GM12878 (cell line): ENCODE measurements around the gene BBS9. TPM values are rescaled to one million over a fixed set of nuclear protein-coding genes. Genes with fewer than 3 reads are reported as not detected.

ENCODE experiments used
- ATAC-seq: fragments of 200-7000 bp; cut with Tn5 transposase; 3 replicates; pipeline ENCODE4 v1.9.1; 2020; ENCODE audit warnings: mild to moderate bottlenecking, moderate library complexity
- BruUV-seq: library from RNA; stranded (reverse); fragments of 400-500 nt; replicated peaks from 2 replicates; lab custom pipeline; 2021; lab: Mats Ljungman, UMichigan
- CTCF ChIA-PET: fragments of 300-600 bp; sonication (Branson Sonifier 250); formaldehyde crosslinking; extraction: SDS; loops from one replicate; lab custom pipeline; 2021; ENCODE audit warnings: inconsistent platforms; lab: Yijun Ruan, JAX
- POLR2A ChIA-PET: fragments of 350-600 bp; formaldehyde crosslinking; extraction: SDS; loops from one replicate; lab custom pipeline; 2021; ENCODE audit warnings: inconsistent platforms; lab: Charles Lee
- RAD21 ChIA-PET: fragments of 300-600 bp; sonication (Branson Sonifier 250); formaldehyde crosslinking; loops from one replicate; lab custom pipeline; 2023; ENCODE audit warnings: antibody characterized with exemption; ENCODE audit not compliant: unreplicated experiment; lab: Charles Lee
- SMC1A ChIA-PET: fragments of 300-600 bp; sonication (Branson Sonifier 250); formaldehyde crosslinking; loops from one replicate; lab custom pipeline; 2023; ENCODE audit not compliant: unreplicated experiment, uncharacterized antibody; lab: Charles Lee
- DNase-seq: peaks from one replicate; pipeline ENCODE4 v3.0.0-alpha.2; 2011; ENCODE audit warnings: low read depth, low spot score
- FAIRE-seq: peaks from 3 replicates; lab custom pipeline; 2011; peaks lifted over from hg19 to GRCh38; lab: Jason Lieb, UNC
- H2AFZ ChIP-seq: 2 replicates; pipeline ENCODE4 v1.6.0; 2011; ENCODE audit warnings: low read depth, low read length, control low read depth; ENCODE audit not compliant: control insufficient read depth
- H3K27ac ChIP-seq: 2 replicates; pipeline ENCODE4 v1.5.1; 2011; ENCODE audit warnings: control low read depth; ENCODE audit not compliant: control insufficient read depth, insufficient read depth
- H3K27me3 ChIP-seq, 2 experiments: replicated peaks in 1 of 2; 2 replicates each; pipeline versions ENCODE4 v1.6.0 to v1.6.1; 2011; ENCODE audit warnings: low read length in 1 of 2; ENCODE audit not compliant: control insufficient read depth in 2 of 2, insufficient read depth in 2 of 2
- H3K36me3 ChIP-seq, 2 experiments: 2 replicates each; pipeline ENCODE4 v1.5.1; 2011; ENCODE audit warnings: low read length in 1 of 2; ENCODE audit not compliant: control insufficient read depth in 2 of 2, insufficient read depth in 2 of 2
- H3K4me1 ChIP-seq: 2 replicates; pipeline ENCODE4 v1.6.1; 2011; ENCODE audit warnings: mild to moderate bottlenecking, low read length, moderate library complexity, mixed read lengths; ENCODE audit not compliant: control insufficient read depth, insufficient read depth
- H3K4me2 ChIP-seq: 2 replicates; pipeline ENCODE4 v1.6.0; 2011; ENCODE audit warnings: control low read depth; ENCODE audit not compliant: control insufficient read depth, insufficient read depth
- H3K4me3 ChIP-seq: fragments of 200-600 bp; sonication (generic); 2 replicates; pipeline ENCODE4 v1.5.1; 2016
- H3K79me2 ChIP-seq: 2 replicates; pipeline ENCODE4 v1.6.0; 2011; ENCODE audit warnings: low read length; ENCODE audit not compliant: control insufficient read depth, insufficient read depth
- H3K9ac ChIP-seq: 2 replicates; pipeline ENCODE4 v1.8.0; 2011; ENCODE audit warnings: low read length, control low read depth, mixed read lengths; ENCODE audit not compliant: control insufficient read depth, insufficient read depth
- H3K9me3 ChIP-seq: replicated peaks from 3 replicates; pipeline ENCODE4 v1.5.1; 2011; ENCODE audit warnings: mild to moderate bottlenecking, low read length; ENCODE audit not compliant: control insufficient read depth, insufficient read depth
- H4K20me1 ChIP-seq: 2 replicates; pipeline ENCODE4 v1.6.0; 2011; ENCODE audit not compliant: control insufficient read depth, insufficient read depth
- ATF7 ChIP-seq: fragments of 450-650 bp; IDR thresholded peaks from 2 replicates; pipeline ENCODE4 v1.6.1; 2016; ENCODE audit warnings: low read depth, mild to moderate bottlenecking
- BCLAF1 ChIP-seq: fragments of 450-650 bp; IDR thresholded peaks from 2 replicates; pipeline ENCODE4 v1.6.1; 2017; ENCODE audit warnings: antibody characterized with exemption, mild to moderate bottlenecking, moderate library complexity
- BHLHE40 ChIP-seq, 2 experiments: fragments of 450-650 bp in 1 of 2; IDR thresholded peaks; 2 replicates each; pipeline ENCODE4 v1.6.1; 2011 to 2017; ENCODE audit warnings: low read depth in 2 of 2, borderline replicate concordance in 1 of 2, improper control_type of control experiment in 1 of 2, low read length in 1 of 2, mild to moderate bottlenecking in 1 of 2
- CTCF ChIP-seq, 3 experiments: IDR thresholded peaks in 2 of 3; conservative IDR thresholded peaks in 1 of 3; 2 replicates each; pipeline ENCODE4 v1.5.1; 2011; ENCODE audit warnings: low read depth in 3 of 3, low read length in 3 of 3, mild to moderate bottlenecking in 3 of 3, control low read depth in 2 of 3, moderate library complexity in 2 of 3, inconsistent platforms in 1 of 3, mixed read lengths in 1 of 3; ENCODE audit not compliant: control insufficient read depth in 2 of 3, insufficient read depth in 1 of 3; ENCODE audit errors: extremely low read depth in 1 of 3
- FOXK2 ChIP-seq: fragments of 450-650 bp; IDR thresholded peaks from 2 replicates; pipeline ENCODE4 v1.6.1; 2017; ENCODE audit warnings: mild to moderate bottlenecking, moderate library complexity
- LARP7 ChIP-seq: fragments of 450-650 bp; IDR thresholded peaks from 2 replicates; pipeline ENCODE4 v1.6.1; 2017; ENCODE audit warnings: mild to moderate bottlenecking
- RELB ChIP-seq: fragments of 450-650 bp; IDR thresholded peaks from 2 replicates; pipeline ENCODE4 v1.6.1; 2017; ENCODE audit warnings: low read depth, mild to moderate bottlenecking, moderate library complexity
- SIX5 ChIP-seq: IDR thresholded peaks from 2 replicates; pipeline ENCODE4 v1.6.1; 2011; ENCODE audit warnings: mild to moderate bottlenecking, low read depth, low read length, moderate library complexity; ENCODE audit not compliant: severe bottlenecking
- SMAD5 ChIP-seq: IDR thresholded peaks from 2 replicates; pipeline ENCODE4 v1.6.1; 2016; ENCODE audit warnings: antibody characterized with exemption, low read depth
- SMC3 ChIP-seq: IDR thresholded peaks from 2 replicates; pipeline ENCODE4 v1.6.1; 2011; ENCODE audit warnings: low read length, improper control_type of control experiment, borderline replicate concordance
- ZBED1 ChIP-seq: IDR thresholded peaks from 2 replicates; pipeline ENCODE4 v1.6.1; 2016; ENCODE audit warnings: borderline replicate concordance
- WGBS: methylation state at CpG from one replicate; pipeline ENCODE4 v1.1.6; 2016; ENCODE audit warnings: low lambda C conversion rate; ENCODE audit not compliant: insufficient replicate concordance, insufficient coverage; ENCODE audit errors: missing lambda C conversion rate; 5-methylcytosine and 5-hydroxymethylcytosine counted together
- in situ Hi-C: fragments of 300-500 bp; cut with MboI; formaldehyde crosslinking; loops from 9 replicates; pipeline ENCODE4 v1.14.3; 2018; ENCODE audit warnings: mixed read lengths
- intact Hi-C: fragments of 100-400 bp; cut with micrococcal nuclease; formaldehyde crosslinking; loops from one replicate; pipeline ENCODE4 v1.14.2; 2022; ENCODE audit not compliant: unreplicated experiment
- polyA plus RNA-seq, 11 experiments: library from polyadenylated mRNA; depleted of rRNA in 4 of 11; unstranded in 6 of 11; stranded (reverse) in 5 of 11; fragments of >200 nt; fragmentation: Nextera tagmentation in 4 of 11; fragmentation: Illumina TruSeq in 1 of 11; extraction: Ambion mirVana in 4 of 11; extraction: Trizol in 1 of 11; gene quantifications; 1 replicate in 1 of 11; 2 replicates in 10 of 11; pipeline versions ENCODE4 v1.2.1 to v1.2.3, GENCODE V29; 2011 to 2016; ENCODE audit warnings: inconsistent platforms in 2 of 11, missing spikeins in 2 of 11, low read depth in 1 of 11
- total RNA-seq, 4 experiments: library from RNA; depleted of rRNA in 3 of 4; stranded (reverse); fragments of >200 nt in 3 of 4; fragmentation: Illumina TruSeq in 1 of 4; extraction: Trizol in 1 of 4; gene quantifications; 2 replicates each; pipeline versions ENCODE4 v1.2.1 to v1.2.3, GENCODE V29; 2013 to 2021

BBS9 gene
- total and polyA plus RNA-seq, 10 of the 15 experiments (the other 5 are each of a cell fraction or from before 2014, with no cell fraction given): 1.2 to 5.6 (median 2.3) TPM

- TF ChIP-seq BCLAF1 (no peak), ATF7 (no peak)
- TF ChIP-seq, all 136 proteins: peak for 0
These were observed 55.5 kb downstream of the BBS9 start (continued) for GRCh38 chr7:33184828-33185227.

- H2AFZ ChIP-seq: no peak overlapping the region
- H3K4me2 ChIP-seq: no peak overlapping the region
- H3K9me3 ChIP-seq: no peaks in the 10 kb centered on the region
- DNase-seq: no peak
- ChIA-PET CTCF (interaction anchor here (0.7 to 4.1 kb wide), 21 partner anchors 9 to 1413 kb away, joined by 3 to 49 read pairs (median 4); no protein-coding TSS in a partner anchor), RAD21 (interaction anchor here (1.0 to 1.6 kb wide), 3 partner anchors 9 to 747 kb away, joined by 3 to 11 read pairs (median 3); no protein-coding TSS in a partner anchor), SMC1A (interaction anchor here (1.0 to 1.9 kb wide), 5 partner anchors 10 to 708 kb away, joined by 3 to 8 read pairs (median 4); no protein-coding TSS in a partner anchor), POLR2A (no interaction called here)
- H4K20me1 ChIP-seq: no peaks in the 10 kb centered on the region
- H3K4me3 ChIP-seq: no peak overlapping the region
- H3K36me3 ChIP-seq: no peaks in the 10 kb centered on the region
- peak; percentile 87 for FAIRE-seq
- H3K9ac ChIP-seq: no peak overlapping the region
- in situ Hi-C loops: no loop called here
- no peaks in the 10 kb centered on the region for H3K27me3 ChIP-seq
- 59% methylated on average over 3 of the region's 3 CpGs for WGBS
- peak; percentile 84 for ATAC-seq
- BruUV-seq: no TSS peak
- intact Hi-C loops: loop anchor here (2.0 to 5.0 kb wide), 4 partner anchors 237 to 747 kb away; no protein-coding TSS in a partner anchor
- no peaks in the 10 kb centered on the region for H3K4me1 ChIP-seq
- H3K79me2 ChIP-seq: no peaks in the 10 kb centered on the region
- H3K27ac ChIP-seq: no peak overlapping the region
- TF ChIP-seq SMAD5 (no peak), BHLHE40 (IDR thresholded peaks at IDR 0.05; ENCODE audit: borderline replicate concordance in 1 of 2, low read depth in 2 of 2, low read length in 1 of 2) (no peak), CTCF (IDR thresholded peaks at IDR 0.05 in 2 of 3, conservative IDR thresholded peaks at IDR 0.05 in 1 of 3; ENCODE audit: control insufficient read depth in 2 of 3, extremely low read depth in 1 of 3, insufficient read depth in 1 of 3, low read depth in 3 of 3, low read length in 3 of 3) (peak; percentile 51 to 85 (median 66); a peak in 4 of 6 replicates), SMC3 (peak; percentile 56; the same call in 1 of the 2 replicates), ZBED1 (no peak), SIX5 (no peak), FOXK2 (no peak), RELB (no peak), LARP7 (no peak)
These were observed 56.4 kb downstream of the BBS9 start for GRCh38 chr7:33185786-33186185.
